ENCODE data around the gene SHD. TPM values are rescaled to one million over a fixed set of nuclear protein-coding genes. Genes with fewer than 3 reads are reported as not detected.
"Not testable (repeated sequence)": the region's sequence is repeated elsewhere in the genome, so short reads cannot be mapped to it uniquely, and the experiment has no call there.

Gene SHD
- total RNA-seq, 1 donor from 2014 or later, result not detected

- H3K9me3 Mint-ChIP-seq (ENCODE audit: unreplicated experiment), result no peaks in the 10 kb centered on the region
- no peak overlapping the region for H3K27ac Mint-ChIP-seq (ENCODE audit: unreplicated experiment)
- no peak for DNase-seq (ENCODE audit: extremely low spot score, unreplicated experiment)
These were observed 47.8 kb downstream of the SHD start for GRCh38 chr19:4326837-4327251.

GRCh38 chr19:4327252-4327876, 48.3 kb downstream of the SHD start:
- no peak for TF ChIP-seq CTCF (IDR thresholded peaks at IDR 0.05)
- peak; percentile 90 for DNase-seq (ENCODE audit: extremely low spot score, unreplicated experiment)
- Mint-ChIP-seq H3K27ac (ENCODE audit: unreplicated experiment) (peak overlapping the region; percentile 66), H3K27me3 (ENCODE audit: unreplicated experiment) (peaks cover 8% of the 10 kb centered on the region), H3K4me1 (ENCODE audit: unreplicated experiment) (peaks cover 20% of the 10 kb centered on the region), H3K36me3 (ENCODE audit: unreplicated experiment) (no peaks in the 10 kb centered on the region), H3K9me3 (ENCODE audit: unreplicated experiment) (no peaks in the 10 kb centered on the region), H3K4me3 (ENCODE audit: unreplicated experiment) (peak overlapping the region; percentile 77)

More at GRCh38 chr19:4326837-4327251, 47.8 kb downstream of the SHD start:
- Mint-ChIP-seq H3K4me3 (ENCODE audit: unreplicated experiment) (peak overlapping the region; percentile 77), H3K36me3 (ENCODE audit: unreplicated experiment) (no peaks in the 10 kb centered on the region), H3K4me1 (ENCODE audit: unreplicated experiment) (peaks cover 20% of the 10 kb centered on the region), H3K27me3 (ENCODE audit: unreplicated experiment) (peaks cover 8% of the 10 kb centered on the region)
- no peak for TF ChIP-seq CTCF (IDR thresholded peaks at IDR 0.05)

GRCh38 chr19:4327877-4328242, 48.8 kb downstream of the SHD start:
- no peaks in the 10 kb centered on the region for H3K9me3 Mint-ChIP-seq (ENCODE audit: unreplicated experiment)
- peaks cover 8% of the 10 kb centered on the region for H3K27me3 Mint-ChIP-seq (ENCODE audit: unreplicated experiment)
- H3K27ac Mint-ChIP-seq (ENCODE audit: unreplicated experiment), result peak overlapping the region; percentile 66
- no peak for TF ChIP-seq CTCF (IDR thresholded peaks at IDR 0.05)
- peak overlapping the region; percentile 77 for H3K4me3 Mint-ChIP-seq (ENCODE audit: unreplicated experiment)
- DNase-seq (ENCODE audit: extremely low spot score, unreplicated experiment), result no peak
- no peaks in the 10 kb centered on the region for H3K36me3 Mint-ChIP-seq (ENCODE audit: unreplicated experiment)
- peaks cover 20% of the 10 kb centered on the region for H3K4me1 Mint-ChIP-seq (ENCODE audit: unreplicated experiment)

GRCh38 chr19:4328243-4328990, 49.4 kb downstream of the SHD start:
- Mint-ChIP-seq H3K4me3 (ENCODE audit: unreplicated experiment) (peak overlapping the region; percentile 77), H3K27me3 (ENCODE audit: unreplicated experiment) (peaks cover 8% of the 10 kb centered on the region), H3K9me3 (ENCODE audit: unreplicated experiment) (no peaks in the 10 kb centered on the region), H3K36me3 (ENCODE audit: unreplicated experiment) (no peaks in the 10 kb centered on the region), H3K4me1 (ENCODE audit: unreplicated experiment) (peaks cover 20% of the 10 kb centered on the region), H3K27ac (ENCODE audit: unreplicated experiment) (no peak overlapping the region)
- peak; percentile 99 for DNase-seq (ENCODE audit: extremely low spot score, unreplicated experiment)
- TF ChIP-seq CTCF (IDR thresholded peaks at IDR 0.05), result no peak

GRCh38 chr19:4328991-4329681, 50.1 kb downstream of the SHD start:
- H3K27ac Mint-ChIP-seq (ENCODE audit: unreplicated experiment); DNase-seq (ENCODE audit: extremely low spot score, unreplicated experiment); H3K36me3 Mint-ChIP-seq (ENCODE audit: unreplicated experiment); H3K27me3 Mint-ChIP-seq (ENCODE audit: unreplicated experiment); H3K9me3 Mint-ChIP-seq (ENCODE audit: unreplicated experiment): not testable (repeated sequence)
- Mint-ChIP-seq H3K4me1 (ENCODE audit: unreplicated experiment) (peaks cover 20% of the 10 kb centered on the region), H3K4me3 (ENCODE audit: unreplicated experiment) (peak overlapping the region; percentile 77)
